GM13976 (cell line): ENCODE data around the gene SLC25A28.

Source experiments
- DNase-seq: peaks from one replicate; pipeline ENCODE4 v3.0.0; 2012; ENCODE audit warnings: low spot score
- CTCF ChIP-seq: IDR thresholded peaks from 2 replicates; pipeline ENCODE4 v1.5.1; 2012; ENCODE audit warnings: borderline replicate concordance, mild to moderate bottlenecking; ENCODE audit not compliant: insufficient read depth; ENCODE audit errors: extremely low read depth, missing control alignments, control extremely low read depth
- in situ Hi-C: fragments of 300-500 bp; cut with MboI; formaldehyde crosslinking; loops from one replicate; pipeline ENCODE4 v1.12.0; 2022; ENCODE audit warnings: low sequenced_read_pairs, mixed read lengths, inconsistent platforms; ENCODE audit not compliant: unreplicated experiment

The SLC25A28 gene, protein sequence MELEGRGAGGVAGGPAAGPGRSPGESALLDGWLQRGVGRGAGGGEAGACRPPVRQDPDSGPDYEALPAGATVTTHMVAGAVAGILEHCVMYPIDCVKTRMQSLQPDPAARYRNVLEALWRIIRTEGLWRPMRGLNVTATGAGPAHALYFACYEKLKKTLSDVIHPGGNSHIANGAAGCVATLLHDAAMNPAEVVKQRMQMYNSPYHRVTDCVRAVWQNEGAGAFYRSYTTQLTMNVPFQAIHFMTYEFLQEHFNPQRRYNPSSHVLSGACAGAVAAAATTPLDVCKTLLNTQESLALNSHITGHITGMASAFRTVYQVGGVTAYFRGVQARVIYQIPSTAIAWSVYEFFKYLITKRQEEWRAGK

DNA sequence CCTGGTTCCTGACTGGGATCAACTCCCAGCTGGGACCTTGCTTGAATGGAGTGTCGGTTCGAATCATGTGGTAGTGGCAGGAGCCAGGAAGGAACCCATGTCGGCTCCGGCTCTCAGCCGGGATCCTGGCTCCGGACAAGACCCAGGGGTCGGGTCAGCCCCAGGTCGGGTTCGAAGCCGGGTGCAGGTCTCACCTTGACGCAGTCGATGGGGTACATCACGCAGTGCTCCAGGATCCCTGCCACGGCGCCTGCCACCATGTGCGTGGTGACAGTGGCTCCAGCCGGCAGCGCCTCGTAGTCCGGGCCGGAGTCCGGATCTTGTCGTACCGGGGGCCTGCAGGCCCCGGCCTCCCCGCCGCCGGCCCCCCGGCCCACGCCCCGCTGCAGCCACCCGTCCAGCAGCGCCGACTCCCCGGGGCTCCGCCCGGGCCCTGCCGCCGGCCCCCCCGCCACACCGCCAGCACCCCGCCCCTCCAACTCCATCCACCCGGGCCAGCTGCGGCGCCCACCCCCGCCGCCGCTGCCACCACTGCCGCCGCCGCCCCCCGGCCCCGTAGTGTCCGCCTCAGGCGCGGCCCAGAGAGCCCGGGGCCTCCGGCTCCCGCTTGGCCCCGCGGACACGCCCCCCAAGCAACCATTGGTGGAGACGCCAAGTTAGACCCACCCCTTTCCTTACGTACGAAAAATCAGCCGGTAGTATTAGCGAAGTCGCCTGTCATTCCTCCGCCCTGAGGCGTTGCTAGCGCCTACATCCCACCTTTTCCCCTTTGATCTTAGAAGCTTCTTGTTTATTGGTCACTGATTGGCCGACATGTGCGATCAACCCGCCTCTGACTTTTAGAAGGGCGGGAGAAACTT is at the start of gene SLC25A28:
Gene SLC25A28, minus strand, starts transcription at position 589 of the 860 bp plus-strand sequence. Its CDS starts 104 bp downstream, at position 485.
- DNase-seq: peak; percentile 95
- in situ Hi-C loops: loop anchor here (10.0 kb wide), 3 partner anchors 55 to 225 kb away; partner anchors contain the start of gene GOT1

GRCh38 chr10:99667108-99667751 is 47.0 kb upstream of the SLC25A28 start:
- TF ChIP-seq CTCF: no peak
- no peak for DNase-seq

More for the DNA sequence above, at the start of gene SLC25A28:
- TF ChIP-seq CTCF: no peak

GRCh38 chr10:99665304-99665703 is 45.1 kb upstream of the SLC25A28 start:
- no peak for DNase-seq
- no peak for TF ChIP-seq CTCF
- in situ Hi-C loops: no loop called here

More at GRCh38 chr10:99667108-99667751, 47.0 kb upstream of the SLC25A28 start:
- in situ Hi-C loops: no loop called here

GRCh38 chr10:99661377-99661763 is 41.1 kb upstream of the SLC25A28 start:
- no peak for TF ChIP-seq CTCF
- DNase-seq: no peak
- in situ Hi-C loops: no loop called here

DNA sequence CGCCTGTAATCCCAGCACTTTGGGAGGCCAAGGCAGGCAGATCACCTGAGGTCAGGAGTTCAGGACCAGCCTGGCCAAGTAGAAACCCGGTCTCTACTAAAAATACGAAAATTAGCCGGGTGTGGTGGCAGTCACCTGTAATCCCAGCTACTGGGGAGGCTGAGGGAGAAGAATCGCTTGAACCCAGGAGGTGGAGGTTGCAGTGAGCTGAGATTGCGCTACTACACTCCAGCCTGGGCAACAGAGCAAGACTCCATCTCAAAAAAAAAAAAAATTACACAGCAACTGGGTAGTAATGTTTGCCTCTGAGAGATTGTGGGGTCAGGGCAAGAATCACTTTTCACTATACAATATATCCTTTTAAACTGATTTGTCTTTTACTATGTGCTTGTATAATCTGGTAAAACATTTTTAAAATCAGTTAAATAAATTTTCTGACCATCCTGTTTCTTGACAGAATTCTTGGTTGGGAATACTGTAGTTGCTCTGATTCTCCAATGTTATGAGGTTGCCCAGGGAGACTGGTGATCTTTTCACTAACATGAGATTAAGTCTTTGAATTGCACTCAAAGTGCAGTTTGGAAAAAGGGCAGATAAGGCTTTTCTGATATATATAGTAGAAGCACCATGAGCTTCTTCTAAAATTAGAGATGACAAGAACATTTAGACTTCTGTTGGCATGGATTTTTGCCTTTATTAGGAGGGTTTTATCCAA is 40.6 kb upstream of the SLC25A28 start:
- no peak for TF ChIP-seq CTCF
- in situ Hi-C loops: no loop called here
- DNase-seq: no peak
